GM18909 (cell line): ENCODE results near the gene PRPS1.
"Not testable (repeated sequence)": the region's sequence is repeated elsewhere in the genome, so short reads cannot be mapped to it uniquely, and the experiment has no call there.

Experiments used
- ATAC-seq: cut with Tn5 transposase; IDR thresholded peaks from one replicate; pipeline ENCODE4 v1.9.1; 2021; ENCODE audit warnings: mild to moderate bottlenecking; ENCODE audit not compliant: unreplicated experiment, poor library complexity

PRPS1 gene

GRCh38 chrX:107672955-107673378 is 44.7 kb downstream of the PRPS1 start:
- peak; percentile 27 for ATAC-seq

- peak; percentile 3 for ATAC-seq
These were observed 45.1 kb downstream of the PRPS1 start for GRCh38 chrX:107673431-107673830.

GRCh38 chrX:107673933-107674479 is 45.7 kb downstream of the PRPS1 start:
- peak; percentile 86 for ATAC-seq

- ATAC-seq, result peak; percentile 15
These were observed 46.4 kb downstream of the PRPS1 start for GRCh38 chrX:107674480-107675364.

- ATAC-seq, result no peak
These were observed 47.0 kb downstream of the PRPS1 start for GRCh38 chrX:107675365-107675654.

GRCh38 chrX:107675823-107676555 is 47.7 kb downstream of the PRPS1 start:
- ATAC-seq, result no peak

GRCh38 chrX:107676559-107677378 is 48.5 kb downstream of the PRPS1 start:
- peak; percentile 27 for ATAC-seq

- ATAC-seq, result no peak
These were observed 49.2 kb downstream of the PRPS1 start for GRCh38 chrX:107677501-107677901.

- no peak for ATAC-seq
These were observed 49.6 kb downstream of the PRPS1 start for GRCh38 chrX:107677909-107678308.

GRCh38 chrX:107678957-107679740 is 50.8 kb downstream of the PRPS1 start:
- peak; percentile 32 for ATAC-seq

- ATAC-seq, result no peak
These were observed 53.9 kb downstream of the PRPS1 start for GRCh38 chrX:107682256-107682655.

- ATAC-seq, result no peak
These were observed 55.0 kb downstream of the PRPS1 start for GRCh38 chrX:107683124-107683895.

GRCh38 chrX:107683931-107684330 is 55.6 kb downstream of the PRPS1 start:
- no peak for ATAC-seq

GRCh38 chrX:107684956-107685385 is 56.7 kb downstream of the PRPS1 start:
- ATAC-seq, result peak; percentile 96

GRCh38 chrX:107685586-107685985 is 57.3 kb downstream of the PRPS1 start:
- ATAC-seq, result not testable (repeated sequence)

GRCh38 chrX:107686026-107686425 is 57.7 kb downstream of the PRPS1 start:
- no peak for ATAC-seq

GRCh38 chrX:107686792-107687191 is 58.5 kb downstream of the PRPS1 start:
- no peak for ATAC-seq

- no peak for ATAC-seq
These were observed 59.1 kb downstream of the PRPS1 start for GRCh38 chrX:107687445-107687844.

GRCh38 chrX:107691024-107691448 is 62.7 kb downstream of the PRPS1 start:
- ATAC-seq, result no peak
